PFSK-1 (cell line): ENCODE results near the gene GFRA1.

Source experiments
- FOXP2 ChIP-seq: optimal IDR thresholded peaks from 2 replicates; pipeline ENCODE3; 2011; ENCODE audit warnings: borderline replicate concordance, control low read depth, inconsistent platforms; ENCODE audit not compliant: insufficient read depth; ENCODE audit errors: extremely low read length, extremely low read depth
- POLR2AphosphoS5 ChIP-seq: IDR thresholded peaks from 2 replicates; pipeline ENCODE4 v1.6.1; 2012; ENCODE audit warnings: low read depth, mild to moderate bottlenecking, control low read depth, low read length, moderate library complexity
- SIN3A ChIP-seq: IDR thresholded peaks from 2 replicates; pipeline ENCODE4 v1.6.1; 2012; ENCODE audit warnings: mild to moderate bottlenecking, low read length, moderate library complexity, borderline replicate concordance; ENCODE audit not compliant: insufficient read depth
- TAF1 ChIP-seq: IDR thresholded peaks from 2 replicates; pipeline ENCODE4 v1.6.1; 2012; ENCODE audit warnings: low read length, control low read depth, borderline replicate concordance; ENCODE audit not compliant: insufficient read depth
- TF ChIP-seq, protein P1 (sequence below), 2 experiments: IDR thresholded peaks; 2 replicates each; pipeline versions ENCODE4 v1.6.1 to v1.8.0; 2011 to 2012; ENCODE audit warnings: low read depth in 2 of 2, low read length in 2 of 2, control low read depth in 1 of 2, inconsistent platforms in 1 of 2, mild to moderate bottlenecking in 1 of 2, moderate library complexity in 1 of 2; ENCODE audit not compliant: insufficient read depth in 1 of 2

Gene GFRA1

DNA sequence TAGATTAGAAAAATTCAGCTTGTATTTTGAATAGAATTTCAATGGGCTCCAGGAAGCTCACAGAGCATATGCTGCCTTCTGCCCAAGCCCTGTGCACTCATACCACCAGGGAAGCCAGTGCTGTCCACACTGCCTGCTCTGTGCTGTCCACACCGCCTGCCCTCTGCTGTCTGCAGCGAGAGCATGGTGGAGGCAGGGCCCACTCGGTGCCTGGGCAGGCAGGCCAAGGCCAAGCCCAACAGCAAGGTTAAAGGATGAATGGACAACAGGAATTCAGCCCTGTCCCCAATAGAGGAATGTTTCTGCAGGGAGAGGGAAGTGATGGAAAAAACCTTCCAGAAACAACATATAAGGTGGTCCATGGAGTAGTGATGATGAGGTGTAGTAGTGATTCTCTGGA lies 146.8 kb downstream of the GFRA1 start:
- TF ChIP-seq FOXP2 (no peak), POLR2AphosphoS5 (no peak), TAF1 (no peak), SIN3A (no peak)
- TF ChIP-seq, protein P1, sequence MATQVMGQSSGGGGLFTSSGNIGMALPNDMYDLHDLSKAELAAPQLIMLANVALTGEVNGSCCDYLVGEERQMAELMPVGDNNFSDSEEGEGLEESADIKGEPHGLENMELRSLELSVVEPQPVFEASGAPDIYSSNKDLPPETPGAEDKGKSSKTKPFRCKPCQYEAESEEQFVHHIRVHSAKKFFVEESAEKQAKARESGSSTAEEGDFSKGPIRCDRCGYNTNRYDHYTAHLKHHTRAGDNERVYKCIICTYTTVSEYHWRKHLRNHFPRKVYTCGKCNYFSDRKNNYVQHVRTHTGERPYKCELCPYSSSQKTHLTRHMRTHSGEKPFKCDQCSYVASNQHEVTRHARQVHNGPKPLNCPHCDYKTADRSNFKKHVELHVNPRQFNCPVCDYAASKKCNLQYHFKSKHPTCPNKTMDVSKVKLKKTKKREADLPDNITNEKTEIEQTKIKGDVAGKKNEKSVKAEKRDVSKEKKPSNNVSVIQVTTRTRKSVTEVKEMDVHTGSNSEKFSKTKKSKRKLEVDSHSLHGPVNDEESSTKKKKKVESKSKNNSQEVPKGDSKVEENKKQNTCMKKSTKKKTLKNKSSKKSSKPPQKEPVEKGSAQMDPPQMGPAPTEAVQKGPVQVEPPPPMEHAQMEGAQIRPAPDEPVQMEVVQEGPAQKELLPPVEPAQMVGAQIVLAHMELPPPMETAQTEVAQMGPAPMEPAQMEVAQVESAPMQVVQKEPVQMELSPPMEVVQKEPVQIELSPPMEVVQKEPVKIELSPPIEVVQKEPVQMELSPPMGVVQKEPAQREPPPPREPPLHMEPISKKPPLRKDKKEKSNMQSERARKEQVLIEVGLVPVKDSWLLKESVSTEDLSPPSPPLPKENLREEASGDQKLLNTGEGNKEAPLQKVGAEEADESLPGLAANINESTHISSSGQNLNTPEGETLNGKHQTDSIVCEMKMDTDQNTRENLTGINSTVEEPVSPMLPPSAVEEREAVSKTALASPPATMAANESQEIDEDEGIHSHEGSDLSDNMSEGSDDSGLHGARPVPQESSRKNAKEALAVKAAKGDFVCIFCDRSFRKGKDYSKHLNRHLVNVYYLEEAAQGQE (IDR thresholded peaks at IDR 0.05; ENCODE audit: insufficient read depth in 1 of 2, low read depth in 2 of 2, low read length in 2 of 2): no peak

GRCh38 chr10:116125180-116125579 lies 147.8 kb downstream of the GFRA1 start:
- TF ChIP-seq, protein P1 (IDR thresholded peaks at IDR 0.05; ENCODE audit: insufficient read depth in 1 of 2, low read depth in 2 of 2, low read length in 2 of 2): no peak
- no peak for TF ChIP-seq SIN3A
- no peak for TF ChIP-seq TAF1
- TF ChIP-seq FOXP2: no peak

GRCh38 chr10:116124777-116125176 lies 148.2 kb downstream of the GFRA1 start:
- TF ChIP-seq TAF1: no peak
- no peak for TF ChIP-seq FOXP2
- TF ChIP-seq SIN3A: no peak
- TF ChIP-seq, protein P1 (IDR thresholded peaks at IDR 0.05; ENCODE audit: insufficient read depth in 1 of 2, low read depth in 2 of 2, low read length in 2 of 2): no peak
- no peak for TF ChIP-seq POLR2AphosphoS5

GRCh38 chr10:116122664-116123063 lies 150.3 kb downstream of the GFRA1 start:
- TF ChIP-seq SIN3A (no peak), TAF1 (no peak), FOXP2 (no peak), POLR2AphosphoS5 (no peak)
- TF ChIP-seq, protein P1 (IDR thresholded peaks at IDR 0.05; ENCODE audit: insufficient read depth in 1 of 2, low read depth in 2 of 2, low read length in 2 of 2): no peak

DNA sequence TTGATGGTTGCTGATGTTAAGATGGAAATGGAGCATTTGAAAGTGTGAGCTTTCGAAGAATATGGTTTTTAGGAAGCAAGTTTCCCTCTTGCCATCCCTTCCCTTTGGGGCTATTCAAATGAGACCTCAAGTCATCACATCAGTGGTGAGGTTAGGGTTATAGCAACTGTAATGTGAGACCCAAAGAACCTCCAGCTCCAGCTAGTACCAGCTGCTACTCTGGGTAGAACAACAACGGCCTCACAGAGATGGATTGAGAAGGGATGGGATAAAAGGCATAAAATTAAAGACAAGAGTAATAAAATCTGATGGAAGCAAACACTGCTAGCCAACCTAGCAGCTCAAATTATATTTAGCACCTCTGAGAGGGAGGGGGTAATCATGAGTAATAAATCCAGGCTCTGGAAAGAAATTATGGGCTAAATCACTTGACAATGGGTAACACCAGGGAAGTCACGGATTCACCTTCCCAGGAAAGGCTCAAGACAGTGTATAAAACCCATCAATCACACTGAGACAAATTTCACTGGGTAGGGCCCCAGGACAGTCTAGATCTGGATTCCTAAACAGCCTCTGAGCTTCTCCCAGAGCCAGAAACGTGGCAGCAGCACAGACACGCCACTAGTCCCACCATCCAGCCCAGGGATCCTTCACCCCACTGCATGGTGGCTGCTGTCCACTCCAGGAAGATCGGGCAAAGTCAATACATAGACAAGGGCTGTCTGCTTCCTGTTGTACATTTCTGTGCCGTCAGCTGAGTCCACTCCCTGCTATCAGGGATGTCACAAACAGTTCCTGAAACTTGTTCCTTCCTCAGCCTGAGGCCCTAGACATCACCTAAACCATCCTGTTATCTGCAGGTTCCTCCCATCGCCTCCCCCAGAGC lies 151.1 kb downstream of the GFRA1 start:
- TF ChIP-seq TAF1: no peak
- no peak for TF ChIP-seq SIN3A
- no peak for TF ChIP-seq POLR2AphosphoS5
- TF ChIP-seq FOXP2: peak; percentile 23
- TF ChIP-seq, protein P1 (IDR thresholded peaks at IDR 0.05; ENCODE audit: insufficient read depth in 1 of 2, low read depth in 2 of 2, low read length in 2 of 2): peak; percentile 29 to 78; a peak in 2 of 4 replicates
